Keratinocyte (primary cell): ENCODE measurements around the gene ARHGAP8. TPM values are rescaled to one million over a fixed set of nuclear protein-coding genes. Genes with fewer than 3 reads are reported as not detected.

Experiments
- DNase-seq: peaks from one replicate; pipeline ENCODE4 v3.0.0-alpha.2; 2011; ENCODE audit warnings: low read depth, missing footprints, low spot score
- FAIRE-seq: peaks from 2 replicates; lab custom pipeline; 2011; peaks lifted over from hg19 to GRCh38; lab: Jason Lieb, UNC
- H2AFZ ChIP-seq: 2 replicates; pipeline ENCODE4 v1.6.0; 2012; ENCODE audit warnings: low read length, control low read depth, inconsistent platforms; ENCODE audit not compliant: control insufficient read depth
- H3K27ac ChIP-seq: 2 replicates; pipeline ENCODE4 v1.5.1; 2011; ENCODE audit warnings: low read length; ENCODE audit not compliant: control insufficient read depth, insufficient read depth
- H3K27me3 ChIP-seq: 3 replicates; pipeline ENCODE4 v1.6.0; 2011; ENCODE audit warnings: low read length; ENCODE audit not compliant: control insufficient read depth, insufficient read depth; ENCODE audit errors: extremely low read depth
- H3K36me3 ChIP-seq, 2 experiments: 2 replicates in 1 of 2; 3 replicates in 1 of 2; pipeline ENCODE4 v1.5.1; 2011; ENCODE audit warnings: low read length in 2 of 2, mild to moderate bottlenecking in 1 of 2; ENCODE audit not compliant: control insufficient read depth in 2 of 2, insufficient read depth in 2 of 2; ENCODE audit errors: extremely low read depth in 1 of 2
- H3K4me1 ChIP-seq: 3 replicates; pipeline ENCODE4 v1.5.1; 2011; ENCODE audit warnings: low read length; ENCODE audit not compliant: control insufficient read depth, insufficient read depth; ENCODE audit errors: extremely low read depth
- H3K4me2 ChIP-seq: 3 replicates; pipeline ENCODE4 v1.6.0; 2011; ENCODE audit warnings: low read depth, low read length; ENCODE audit not compliant: control insufficient read depth, insufficient read depth; ENCODE audit errors: extremely low read depth
- H3K4me3 ChIP-seq, 3 experiments: fragments of 200-600 bp in 1 of 3; sonication (generic) in 1 of 3; 2 replicates in 2 of 3; 3 replicates in 1 of 3; pipeline ENCODE4 v1.5.1; 2011 to 2016; ENCODE audit warnings: low read length in 3 of 3, mild to moderate bottlenecking in 3 of 3, control low read depth in 2 of 3, inconsistent platforms in 1 of 3, low read depth in 1 of 3, mixed read lengths in 1 of 3, mixed run types in 1 of 3, moderate library complexity in 1 of 3; ENCODE audit not compliant: control insufficient read depth in 2 of 3, insufficient read depth in 2 of 3; ENCODE audit errors: extremely low read depth in 1 of 3
- H3K79me2 ChIP-seq: 2 replicates; pipeline ENCODE4 v1.6.0; 2012; ENCODE audit warnings: low read length; ENCODE audit not compliant: control insufficient read depth, insufficient read depth
- H3K9ac ChIP-seq: 3 replicates; pipeline ENCODE4 v1.6.0; 2011; ENCODE audit warnings: low read length; ENCODE audit not compliant: control insufficient read depth, insufficient read depth; ENCODE audit errors: extremely low read depth
- H3K9me1 ChIP-seq: 3 replicates; pipeline ENCODE4 v1.6.0; 2011; ENCODE audit warnings: low read length; ENCODE audit not compliant: control insufficient read depth, insufficient read depth; ENCODE audit errors: extremely low read depth
- H3K9me3 ChIP-seq: 2 replicates; pipeline ENCODE4 v1.5.1; 2012; ENCODE audit warnings: low read depth, low read length; ENCODE audit not compliant: control insufficient read depth
- H4K20me1 ChIP-seq: 3 replicates; pipeline ENCODE4 v1.6.0; 2011; ENCODE audit warnings: low read length; ENCODE audit not compliant: control insufficient read depth, insufficient read depth; ENCODE audit errors: extremely low read depth
- CTCF ChIP-seq, 3 experiments: IDR thresholded peaks in 1 of 3; conservative IDR thresholded peaks in 1 of 3; optimal IDR thresholded peaks in 1 of 3; 2 replicates in 2 of 3; 3 replicates in 1 of 3; pipeline versions ENCODE3 to v1.5.1; 2011; ENCODE audit warnings: low read length in 3 of 3, mild to moderate bottlenecking in 3 of 3, moderate library complexity in 2 of 3, control low read depth in 1 of 3, inconsistent platforms in 1 of 3; ENCODE audit not compliant: insufficient read depth in 2 of 3; ENCODE audit errors: extremely low read depth in 1 of 3
- EZH2 ChIP-seq: IDR thresholded peaks from one replicate; pipeline ENCODE4 v1.6.1; 2012; ENCODE audit warnings: inconsistent platforms, mild to moderate bottlenecking, low read length, moderate library complexity
- dilution Hi-C: fragments of 300-500 bp; cut with MboI; formaldehyde crosslinking; loops from one replicate; pipeline ENCODE4 v1.7.0; 2020; ENCODE audit warnings: low sequenced_read_pairs; ENCODE audit not compliant: extremely low pct_ligation_motif_present
- polyA plus RNA-seq, 5 experiments: library from polyadenylated mRNA; depleted of rRNA in 3 of 5; stranded (reverse) in 3 of 5; stranded (forward) in 1 of 5; unstranded in 1 of 5; fragments of >200 nt; gene quantifications; 1 replicate in 1 of 5; 2 replicates in 3 of 5; 3 replicates in 1 of 5; pipeline versions ENCODE4 v1.2.1 to v1.2.3, GENCODE V29; 2011 to 2012; ENCODE audit warnings: missing spikeins in 2 of 5, low read depth in 1 of 5, low replicate concordance in 1 of 5

Gene ARHGAP8
- polyA plus RNA-seq, 1 donor (not counting 4 experiments of a cell fraction or from before 2014, with no cell fraction given), result 21.3 TPM

- Histone ChIP-seq H4K20me1 (peaks cover 6% of the 10 kb centered on the region), H3K4me2 (no peak overlapping the region)
- dilution Hi-C loops, result no loop called here
These were observed 48.0 kb upstream of the ARHGAP8 start for GRCh38 chr22:44704159-44705021.

DNA sequence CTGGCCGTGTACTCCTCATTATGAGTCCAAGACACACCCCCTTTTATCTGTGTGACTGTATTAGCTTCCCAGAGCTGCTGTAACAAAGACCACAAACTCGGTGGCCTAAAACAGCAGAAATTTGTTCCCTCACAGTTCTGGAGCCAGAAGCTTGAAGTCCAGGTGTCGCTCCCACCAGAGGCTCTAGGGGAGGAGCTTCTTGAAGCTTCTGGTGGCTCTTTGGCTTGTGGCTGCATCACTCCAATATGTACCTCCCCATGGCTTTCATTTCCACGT lies 47.4 kb upstream of the ARHGAP8 start:
- TF ChIP-seq CTCF (optimal IDR thresholded peaks at IDR 0.05 in 1 of 3, IDR thresholded peaks at IDR 0.05 in 1 of 3, conservative IDR thresholded peaks at IDR 0.05 in 1 of 3; ENCODE audit: extremely low read depth in 1 of 3, insufficient read depth in 2 of 3, low read length in 3 of 3) (no peak), EZH2 (no peak)
- no peaks in the 10 kb centered on the region for H3K9me3 ChIP-seq

More at GRCh38 chr22:44704159-44705021, 48.0 kb upstream of the ARHGAP8 start:
- H3K27me3 ChIP-seq, result no peaks in the 10 kb centered on the region
- H3K9ac ChIP-seq, result no peak overlapping the region
- H3K9me3 ChIP-seq, result no peaks in the 10 kb centered on the region
- H3K4me3 ChIP-seq, result no peak overlapping the region
- H3K27ac ChIP-seq, result no peak overlapping the region
- no peaks in the 10 kb centered on the region for H3K9me1 ChIP-seq
- no peak overlapping the region for H2AFZ ChIP-seq
- no peaks in the 10 kb centered on the region for H3K36me3 ChIP-seq
- FAIRE-seq (no peak), DNase-seq (no peak)
- H3K4me1 ChIP-seq, result peaks cover 16% of the 10 kb centered on the region
- H3K79me2 ChIP-seq, result peaks cover 32% of the 10 kb centered on the region
- TF ChIP-seq CTCF (optimal IDR thresholded peaks at IDR 0.05 in 1 of 3, IDR thresholded peaks at IDR 0.05 in 1 of 3, conservative IDR thresholded peaks at IDR 0.05 in 1 of 3; ENCODE audit: extremely low read depth in 1 of 3, insufficient read depth in 2 of 3, low read length in 3 of 3), result no peak
- TF ChIP-seq EZH2, result no peak

More for the DNA sequence above, 47.4 kb upstream of the ARHGAP8 start:
- FAIRE-seq (no peak), DNase-seq (no peak)
- H4K20me1 ChIP-seq, result peaks cover 4% of the 10 kb centered on the region
- no peaks in the 10 kb centered on the region for H3K9me1 ChIP-seq
- no peaks in the 10 kb centered on the region for H3K27me3 ChIP-seq
- H3K9ac ChIP-seq, result no peak overlapping the region
- no peak overlapping the region for H3K4me3 ChIP-seq
- no peak overlapping the region for H3K27ac ChIP-seq
- no peak overlapping the region for H2AFZ ChIP-seq
- no peak overlapping the region for H3K4me2 ChIP-seq
- no peaks in the 10 kb centered on the region for H3K36me3 ChIP-seq
- peaks cover 16% of the 10 kb centered on the region for H3K4me1 ChIP-seq
- dilution Hi-C loops, result no loop called here
- peaks cover 32% of the 10 kb centered on the region for H3K79me2 ChIP-seq
